ENCODE measurements around the gene GPS2.
"Not testable (repeated sequence)": the region's sequence is repeated elsewhere in the genome, so short reads cannot be mapped to it uniquely, and the experiment has no call there.

Gene GPS2

DNA sequence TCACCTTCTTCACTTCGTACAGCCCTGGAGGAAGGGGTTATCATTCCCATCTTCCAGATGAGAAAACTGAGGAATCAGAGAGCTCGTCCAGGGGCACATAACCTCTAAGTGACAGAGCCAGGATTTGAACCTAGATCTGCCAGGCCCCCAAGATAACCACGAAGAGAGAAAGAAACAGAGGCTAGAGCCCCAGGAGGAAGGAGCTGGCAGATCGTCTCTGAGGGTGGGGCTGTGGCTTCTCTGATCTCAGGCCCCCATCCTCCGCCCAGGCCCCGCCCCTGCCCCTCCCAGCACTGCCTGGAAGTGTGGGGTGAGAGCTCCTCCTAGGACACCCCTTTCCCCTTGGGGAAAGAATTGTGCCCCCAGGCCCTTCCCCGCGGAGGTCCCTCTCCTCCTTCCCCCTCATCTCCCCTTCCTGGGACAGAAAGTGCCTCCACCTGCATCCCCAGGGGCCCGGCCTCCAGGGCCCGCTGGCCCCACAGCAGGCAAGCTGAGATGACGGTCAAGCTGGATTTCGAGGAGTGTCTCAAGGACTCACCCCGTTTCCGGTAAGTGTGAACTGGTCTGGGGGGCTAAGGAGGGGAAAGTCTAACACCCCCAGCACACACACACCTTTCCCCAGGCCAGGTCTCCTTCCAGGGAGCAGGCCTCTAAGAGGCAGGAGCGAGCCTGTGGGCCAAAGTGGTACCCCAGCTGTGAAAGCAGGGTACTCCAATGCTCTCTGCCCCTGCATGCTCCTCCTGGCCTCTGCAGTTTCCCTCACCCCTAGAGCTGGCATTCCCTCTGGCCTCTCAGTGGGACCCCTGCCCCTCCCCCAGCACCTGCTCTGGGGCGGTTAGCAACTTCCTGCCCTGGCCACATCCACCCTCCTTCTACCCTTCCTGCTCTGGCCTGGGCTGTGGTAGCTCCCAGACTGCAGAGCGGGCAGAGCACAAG lies 21.3 kb upstream of the GPS2 start, which contains the start of gene ACAP1:
TSS of gene ACAP1 (plus strand) at position 290 of the 936 bp plus-strand sequence. CDS start at position 496, 206 bp downstream.
- DNase-seq: peak; percentile 85 to 93

DNA sequence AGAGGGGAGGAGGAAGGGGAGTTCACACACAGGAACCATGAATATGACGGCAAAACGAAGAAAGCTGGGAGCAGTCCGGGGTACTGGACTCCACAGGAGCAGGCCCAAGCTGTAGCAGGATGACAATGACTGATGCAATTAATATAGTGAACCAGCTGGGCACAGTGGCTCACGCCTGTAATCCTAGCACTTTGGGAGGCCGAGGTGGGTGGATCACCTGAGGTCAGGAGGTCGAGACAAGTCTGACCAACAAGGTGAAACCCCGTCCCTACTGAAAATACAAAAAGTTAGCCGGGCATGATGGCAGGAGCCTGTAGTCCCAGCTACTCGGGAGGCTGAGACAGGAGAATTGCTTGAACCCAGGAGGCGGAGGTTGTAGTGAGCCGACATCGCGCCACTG lies 20.6 kb upstream of the GPS2 start:
- not testable (repeated sequence) for DNase-seq

DNA sequence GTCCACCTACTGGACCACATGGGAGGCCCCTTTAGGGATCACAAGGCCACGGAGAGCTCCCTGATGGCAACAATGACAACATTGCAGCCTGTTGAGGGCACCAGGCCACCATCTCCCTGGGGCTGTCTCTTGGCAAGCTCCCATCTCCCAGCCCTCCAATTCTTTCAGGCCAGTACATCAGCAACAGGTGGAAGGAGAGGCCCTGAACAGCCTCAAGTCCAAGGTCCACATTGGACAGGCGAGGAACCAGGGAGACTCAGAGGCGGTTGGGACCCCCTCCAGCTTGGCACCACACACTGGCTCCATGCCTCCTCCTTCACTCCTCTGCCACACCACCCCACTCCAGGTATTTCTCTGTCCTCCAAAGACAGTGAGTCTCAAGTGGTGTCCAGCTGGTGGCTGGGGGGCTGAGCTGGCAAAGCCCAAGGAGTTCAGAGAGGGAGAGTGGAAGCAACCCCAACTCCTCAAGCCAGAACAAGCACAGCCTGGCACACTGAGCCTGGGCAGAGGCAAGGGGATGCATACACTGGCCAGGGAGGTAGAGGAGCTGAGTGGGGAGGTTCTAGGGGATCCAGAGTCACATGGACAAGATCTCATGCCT lies 19.9 kb upstream of the GPS2 start:
- no peak for DNase-seq

DNA sequence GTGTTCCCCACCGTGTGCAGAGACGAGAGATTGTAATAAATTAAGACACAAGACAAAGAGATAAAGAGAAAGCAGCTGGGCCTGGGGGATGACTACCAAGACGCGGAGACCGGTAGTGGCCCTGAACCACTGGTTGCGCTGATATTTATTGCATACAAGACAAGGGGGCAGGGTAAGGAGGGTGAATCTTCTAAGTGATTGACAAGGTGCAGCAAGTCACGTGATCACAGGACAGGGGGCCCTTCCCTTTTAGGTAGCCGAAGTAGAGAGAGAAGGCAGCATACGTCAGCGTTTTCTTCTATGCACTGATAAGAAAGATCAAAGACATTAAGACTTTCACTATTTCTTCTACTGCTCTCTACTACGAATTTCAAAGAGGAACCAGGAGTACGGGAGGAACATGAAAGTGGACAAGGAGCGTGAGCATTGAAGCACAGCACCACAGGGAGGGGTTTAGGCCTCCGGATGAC lies 17.5 kb upstream of the GPS2 start:
- not testable (repeated sequence) for DNase-seq

DNA sequence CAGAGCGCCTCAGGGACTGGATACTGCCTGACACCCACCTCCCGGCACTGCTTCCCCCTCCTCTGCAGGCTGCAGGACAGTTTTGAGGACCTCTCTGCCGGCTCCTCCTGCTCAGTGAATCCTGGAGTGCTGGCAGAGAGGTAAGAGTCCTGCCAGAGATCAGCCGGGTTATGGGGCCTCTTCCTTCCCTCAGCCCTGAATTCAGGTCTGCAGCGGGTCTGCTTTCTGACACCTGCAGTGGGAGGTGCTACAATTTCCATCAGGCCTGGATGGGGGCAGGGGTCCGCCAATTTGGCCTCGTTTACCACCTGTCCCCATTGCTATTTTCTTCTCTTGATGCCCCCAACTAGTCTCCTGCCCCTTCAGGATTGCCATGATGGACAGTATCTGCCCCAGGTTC lies 17.0 kb upstream of the GPS2 start:
- no peak for DNase-seq

DNA sequence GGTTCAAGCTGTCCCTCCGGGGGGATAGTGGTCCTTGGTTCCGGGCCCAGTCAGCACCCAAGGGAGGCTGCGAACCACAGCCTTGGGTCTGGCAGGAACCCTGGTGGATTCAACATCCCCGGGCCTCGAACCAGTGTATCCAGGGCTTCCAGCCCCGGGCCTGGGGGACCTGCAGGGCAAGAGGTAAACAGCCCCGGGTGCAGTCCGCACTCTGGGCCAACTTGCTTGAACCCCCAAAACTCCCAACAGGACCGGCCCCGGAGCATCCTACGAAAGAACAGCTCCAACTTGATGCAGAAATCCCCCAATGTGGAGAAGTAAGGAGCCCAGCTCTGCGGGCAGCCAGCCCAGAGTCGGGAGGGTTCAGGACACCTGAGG lies 15.5 kb upstream of the GPS2 start:
- no peak for DNase-seq

GRCh38 chr17:7329997-7330637 lies 15.0 kb upstream of the GPS2 start:
- peak; percentile 83 to 84 for DNase-seq

GRCh38 chr17:7329374-7329996 lies 14.3 kb upstream of the GPS2 start:
- DNase-seq: peak; percentile 96

DNA sequence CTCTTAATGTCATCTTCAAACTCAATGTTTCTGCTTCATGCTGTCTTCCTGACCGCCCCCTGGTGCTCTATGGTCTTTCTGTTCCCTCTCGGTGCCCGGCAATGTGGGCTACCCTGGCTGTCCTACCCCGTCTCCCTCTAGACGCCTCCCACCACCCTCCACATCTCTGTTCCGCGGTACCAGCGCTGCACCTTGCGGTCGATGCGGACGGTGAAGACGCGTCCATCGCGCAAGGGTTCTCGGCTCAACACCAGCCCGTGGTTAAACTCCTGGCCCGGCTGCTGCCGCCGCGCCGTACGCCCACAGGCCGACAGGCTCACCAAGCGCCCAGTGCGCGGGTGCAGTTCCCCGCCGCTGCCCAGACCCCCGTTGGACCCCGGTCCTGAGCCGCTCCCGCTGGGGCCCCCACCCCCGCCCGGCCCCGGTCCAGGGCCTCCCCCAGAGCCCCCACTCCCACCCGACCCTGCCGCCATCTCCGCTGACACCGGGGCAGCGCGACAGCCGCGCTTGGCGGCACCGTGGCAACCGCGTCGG lies 13.7 kb upstream of the GPS2 start, which contains the start of gene NEURL4:
TSS of gene NEURL4 (minus strand) at position 496 of the 534 bp plus-strand sequence. CDS start at position 473, 23 bp downstream.
- DNase-seq: no peak

GRCh38 chr17:7328009-7328408 lies 12.8 kb upstream of the GPS2 start:
- no peak for DNase-seq

DNA sequence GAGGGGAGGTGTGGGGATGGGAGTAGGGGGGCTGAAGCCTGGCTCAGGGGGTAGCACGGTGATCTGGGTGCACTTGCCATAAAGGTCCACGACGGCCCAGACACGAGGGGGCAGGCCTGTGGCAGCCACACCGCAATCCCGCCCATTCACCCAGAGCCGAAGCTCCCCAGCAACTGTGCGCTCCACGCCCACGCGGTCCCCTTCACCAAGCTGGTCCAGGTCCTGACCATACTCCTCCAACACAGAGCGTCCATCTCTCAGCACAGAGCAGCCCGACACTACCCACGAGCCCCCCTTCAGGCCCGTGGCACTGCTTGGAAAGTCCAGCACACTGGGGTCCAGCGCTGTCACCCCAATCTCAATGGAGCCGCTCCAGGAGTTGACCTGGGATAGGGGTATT lies 12.3 kb upstream of the GPS2 start:
- DNase-seq: no peak

DNA sequence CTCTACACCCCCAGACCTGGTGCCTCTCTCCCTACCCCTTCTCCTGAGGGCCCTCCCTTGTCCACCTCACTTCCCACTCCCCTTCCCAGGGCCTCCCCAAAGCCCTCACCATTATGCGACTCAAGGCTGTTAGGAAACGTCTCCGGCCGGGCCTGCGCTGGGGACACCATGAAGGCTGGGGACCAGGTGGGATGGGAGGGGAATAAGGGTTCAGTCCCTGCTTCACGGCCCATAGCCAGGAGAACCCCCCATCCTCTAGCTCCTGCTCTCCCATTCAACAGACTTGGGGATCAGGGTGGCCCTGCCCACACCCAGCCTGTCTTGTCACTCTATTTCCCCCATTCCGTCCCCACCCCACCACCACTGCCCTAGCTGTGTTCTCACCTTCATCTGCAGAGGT lies 11.9 kb upstream of the GPS2 start:
- no peak for DNase-seq

- no peak for DNase-seq
Observed at GRCh38 chr17:7326186-7326585, 11.0 kb upstream of the GPS2 start.

DNA sequence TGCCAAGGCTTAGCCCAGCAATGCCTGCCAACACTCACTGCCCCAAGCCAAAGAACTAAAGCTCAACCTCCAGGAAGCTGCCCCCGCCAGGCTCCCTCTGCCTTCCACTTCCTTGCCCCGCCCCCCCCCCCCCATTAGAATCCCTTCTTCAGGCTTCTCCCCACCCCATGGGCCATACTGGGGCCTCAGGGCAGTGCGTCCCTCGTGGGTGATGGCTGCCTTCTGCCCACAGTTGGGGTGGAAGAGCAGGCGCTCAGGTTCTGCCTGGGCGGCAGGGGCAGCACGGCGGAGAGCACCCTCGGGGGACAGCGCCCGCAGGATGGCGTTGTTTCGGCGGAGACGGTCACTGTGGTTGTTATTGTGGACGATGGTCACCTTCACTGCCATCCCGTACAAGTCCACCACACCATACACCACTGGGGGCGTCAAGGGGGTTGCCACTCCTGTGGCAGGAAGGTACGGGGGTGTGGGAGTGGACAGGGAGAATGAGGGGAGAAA lies 9.9 kb upstream of the GPS2 start:
- DNase-seq: no peak

- no peak for DNase-seq
Observed at GRCh38 chr17:7324438-7324779, 9.2 kb upstream of the GPS2 start.

- DNase-seq: peak; percentile 74 to 78
Observed at GRCh38 chr17:7323731-7324437, 8.7 kb upstream of the GPS2 start.

- no peak for DNase-seq
Observed at GRCh38 chr17:7322520-7323194, 7.5 kb upstream of the GPS2 start.

GRCh38 chr17:7321466-7321865 lies 6.3 kb upstream of the GPS2 start:
- DNase-seq: no peak

DNA sequence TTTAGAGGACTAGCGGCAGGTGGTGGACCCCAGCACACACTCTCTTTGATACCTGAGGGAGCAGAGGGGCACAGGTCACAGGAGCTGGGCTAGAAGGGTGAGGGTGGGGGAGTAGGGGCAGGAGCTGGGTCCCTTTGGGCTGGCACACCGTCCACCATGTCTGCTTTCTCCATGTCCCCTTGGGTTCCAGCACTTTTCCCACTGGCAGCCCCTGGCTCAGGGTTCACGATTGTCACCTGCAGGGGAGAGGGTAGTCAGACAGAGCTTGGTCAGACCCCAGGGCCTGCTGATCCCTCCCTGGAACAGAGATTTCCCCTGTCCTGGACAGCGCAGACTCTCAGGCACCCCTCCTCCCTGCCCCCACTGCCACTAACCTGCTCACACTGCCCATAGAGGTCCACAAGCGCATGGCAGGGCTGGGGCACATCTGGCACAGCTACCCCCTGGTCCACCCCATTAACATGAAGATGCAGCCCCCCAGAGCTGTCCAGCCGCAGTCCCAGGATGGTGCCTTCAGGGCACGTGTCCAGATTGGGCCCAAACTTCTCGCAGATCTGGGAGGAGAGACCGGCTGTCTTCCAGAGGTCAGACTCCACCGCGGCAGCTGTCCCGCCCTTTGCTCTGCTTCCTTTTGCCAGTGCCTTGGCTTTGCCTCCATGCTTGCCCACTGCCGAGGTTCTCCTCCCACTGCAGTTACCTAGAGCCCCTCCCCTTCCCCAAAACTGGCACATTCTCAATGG lies 3.1 kb upstream of the GPS2 start:
- no peak for DNase-seq

- DNase-seq: no peak
Observed at GRCh38 chr17:7317161-7317803, 2.1 kb upstream of the GPS2 start.
